Spleen (tissue), 7 donors: ENCODE results near the gene HOXC6.

ENCODE experiments used
- CTCF ChIP-seq, 11 experiments: fragments of 200-600 bp in 7 of 11; fragments of 450-650 bp in 4 of 11; sonication (generic) in 4 of 11; IDR thresholded peaks in 8 of 11; conservative IDR thresholded peaks in 3 of 11; 1 replicate in 7 of 11; 2 replicates in 4 of 11; pipeline versions ENCODE4 v1.4.0 to v1.8.0; 2016 to 2021; ENCODE audit warnings: antibody characterized with exemption in 11 of 11, inconsistent platforms in 4 of 11, mild to moderate bottlenecking in 1 of 11
- POLR2AphosphoS5 ChIP-seq, 3 donors: sonication (generic); formaldehyde crosslinking; IDR thresholded peaks; one replicate each; pipeline ENCODE4 v1.5.1; 2017; ENCODE audit warnings: antibody characterized with exemption in 3 of 3
- donor health status: DM: no; HTN: no; CAD: no; lungs with moderate emphysema.
- donor health status: DM: no; HTN: no; CAD: no.
- donor health status: DM: no; HTN: no; CAD: no.

GRCh38 chr12:54004841-54005530 is 23.3 kb upstream of the HOXC6 start:
- TF ChIP-seq POLR2AphosphoS5 (IDR thresholded peaks at IDR 0.05) (no peak), CTCF (IDR thresholded peaks at IDR 0.05 in 8 of 11, conservative IDR thresholded peaks at IDR 0.05 in 3 of 11) (no peak)
